ENCODE results near the gene MRGPRE. TPM values are rescaled to one million over a fixed set of nuclear protein-coding genes. Genes with fewer than 3 reads are reported as not detected.

Gene MRGPRE
- polyA plus RNA-seq, 1 donor (not counting 4 experiments of a cell fraction or from before 2014, with no cell fraction given), result not detected

GRCh38 chr11:3228445-3228829 is 3.8 kb downstream of the MRGPRE start:
- DNase-seq (ENCODE audit: low read depth, low spot score), result no peak
- no peaks in the 10 kb centered on the region for H3K79me2 ChIP-seq (ENCODE audit: control insufficient read depth, insufficient read depth, low read length)
- H3K27ac ChIP-seq (ENCODE audit: control insufficient read depth, insufficient read depth, low read length), result no peak overlapping the region
- H4K20me1 ChIP-seq (ENCODE audit: control insufficient read depth, extremely low read depth, insufficient read depth, low read length), result peaks cover 3% of the 10 kb centered on the region
- H3K4me1 ChIP-seq (ENCODE audit: control insufficient read depth, extremely low read depth, insufficient read depth, low read length), result no peaks in the 10 kb centered on the region
- dilution Hi-C loops (cut with MboI; ENCODE audit: extremely low pct_ligation_motif_present, low sequenced_read_pairs), result no loop called here
- peaks cover 39% of the 10 kb centered on the region for H3K27me3 ChIP-seq (ENCODE audit: control insufficient read depth, extremely low read depth, insufficient read depth, low read length)
- FAIRE-seq, result no peak
- no peak overlapping the region for H3K4me2 ChIP-seq (ENCODE audit: control insufficient read depth, extremely low read depth, insufficient read depth, low read depth, low read length)
- no peaks in the 10 kb centered on the region for H3K36me3 ChIP-seq (ENCODE audit: control insufficient read depth in 2 of 2, extremely low read depth in 1 of 2, insufficient read depth in 2 of 2, low read length in 2 of 2)
- TF ChIP-seq EZH2 (IDR thresholded peaks at IDR 0.05; ENCODE audit: low read length) (no peak), CTCF (optimal IDR thresholded peaks at IDR 0.05 in 1 of 3, IDR thresholded peaks at IDR 0.05 in 1 of 3, conservative IDR thresholded peaks at IDR 0.05 in 1 of 3; ENCODE audit: extremely low read depth in 1 of 3, insufficient read depth in 2 of 3, low read length in 3 of 3) (no peak)
- H3K9me3 ChIP-seq (ENCODE audit: control insufficient read depth, low read depth, low read length), result no peaks in the 10 kb centered on the region
- H3K4me3 ChIP-seq (ENCODE audit: control insufficient read depth in 2 of 3, extremely low read depth in 1 of 3, insufficient read depth in 2 of 3, low read depth in 1 of 3, low read length in 3 of 3), result no peak overlapping the region
- no peaks in the 10 kb centered on the region for H3K9me1 ChIP-seq (ENCODE audit: control insufficient read depth, extremely low read depth, insufficient read depth, low read length)
- no peak overlapping the region for H2AFZ ChIP-seq (ENCODE audit: control insufficient read depth, low read length)
- H3K9ac ChIP-seq (ENCODE audit: control insufficient read depth, extremely low read depth, insufficient read depth, low read length), result no peak overlapping the region

- no peak overlapping the region for H2AFZ ChIP-seq (ENCODE audit: control insufficient read depth, low read length)
- H3K4me1 ChIP-seq (ENCODE audit: control insufficient read depth, extremely low read depth, insufficient read depth, low read length), result no peaks in the 10 kb centered on the region
Measured at GRCh38 chr11:3227568-3228444, 4.4 kb downstream of the MRGPRE start.

More at GRCh38 chr11:3227568-3228444, 4.4 kb downstream of the MRGPRE start:
- Histone ChIP-seq H4K20me1 (ENCODE audit: control insufficient read depth, extremely low read depth, insufficient read depth, low read length) (peaks cover 3% of the 10 kb centered on the region), H3K9me3 (ENCODE audit: control insufficient read depth, low read depth, low read length) (no peaks in the 10 kb centered on the region), H3K36me3 (ENCODE audit: control insufficient read depth in 2 of 2, extremely low read depth in 1 of 2, insufficient read depth in 2 of 2, low read length in 2 of 2) (no peaks in the 10 kb centered on the region), H3K9me1 (ENCODE audit: control insufficient read depth, extremely low read depth, insufficient read depth, low read length) (no peaks in the 10 kb centered on the region), H3K79me2 (ENCODE audit: control insufficient read depth, insufficient read depth, low read length) (no peaks in the 10 kb centered on the region), H3K27me3 (ENCODE audit: control insufficient read depth, extremely low read depth, insufficient read depth, low read length) (peaks cover 39% of the 10 kb centered on the region), H3K4me2 (ENCODE audit: control insufficient read depth, extremely low read depth, insufficient read depth, low read depth, low read length) (no peak overlapping the region), H3K27ac (ENCODE audit: control insufficient read depth, insufficient read depth, low read length) (no peak overlapping the region), H3K4me3 (ENCODE audit: control insufficient read depth in 2 of 3, extremely low read depth in 1 of 3, insufficient read depth in 2 of 3, low read depth in 1 of 3, low read length in 3 of 3) (no peak overlapping the region), H3K9ac (ENCODE audit: control insufficient read depth, extremely low read depth, insufficient read depth, low read length) (no peak overlapping the region)
- dilution Hi-C loops (cut with MboI; ENCODE audit: extremely low pct_ligation_motif_present, low sequenced_read_pairs), result no loop called here
- TF ChIP-seq EZH2 (IDR thresholded peaks at IDR 0.05; ENCODE audit: low read length) (no peak), CTCF (optimal IDR thresholded peaks at IDR 0.05 in 1 of 3, IDR thresholded peaks at IDR 0.05 in 1 of 3, conservative IDR thresholded peaks at IDR 0.05 in 1 of 3; ENCODE audit: extremely low read depth in 1 of 3, insufficient read depth in 2 of 3, low read length in 3 of 3) (no peak)
- DNase-seq (ENCODE audit: low read depth, low spot score) (no peak), FAIRE-seq (no peak)

All from keratinocyte (primary cell).